ENCODE results near the gene PITPNC1.
"Not testable (repeated sequence)": the region's sequence is repeated elsewhere in the genome, so short reads cannot be mapped to it uniquely, and the experiment has no call there.

The PITPNC1 gene

DNA sequence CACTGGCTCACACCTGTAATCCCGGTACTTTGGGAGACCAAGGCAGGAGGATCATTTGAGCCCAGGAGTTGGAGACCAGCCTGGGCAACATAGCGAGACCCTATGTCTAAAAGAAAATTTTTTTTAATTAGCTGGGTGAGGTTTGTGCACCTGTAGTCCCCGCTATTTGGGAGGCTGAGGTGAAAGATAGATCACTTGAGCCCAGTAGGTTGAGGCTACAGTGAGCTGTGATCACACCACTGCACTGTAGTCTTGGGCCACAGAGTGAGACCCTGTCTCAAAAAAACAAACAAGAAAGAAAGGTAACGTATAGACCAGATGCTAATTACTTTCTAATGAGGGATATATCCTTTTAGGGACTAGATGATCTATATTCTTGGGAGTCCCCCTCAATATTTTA, 348.7 kb downstream of the PITPNC1 start:
- Histone ChIP-seq H4K20me1 (ENCODE audit: insufficient read depth, low read length) (no peaks in the 10 kb centered on the region), H3K27ac (ENCODE audit: low read length) (no peak overlapping the region)

DNA sequence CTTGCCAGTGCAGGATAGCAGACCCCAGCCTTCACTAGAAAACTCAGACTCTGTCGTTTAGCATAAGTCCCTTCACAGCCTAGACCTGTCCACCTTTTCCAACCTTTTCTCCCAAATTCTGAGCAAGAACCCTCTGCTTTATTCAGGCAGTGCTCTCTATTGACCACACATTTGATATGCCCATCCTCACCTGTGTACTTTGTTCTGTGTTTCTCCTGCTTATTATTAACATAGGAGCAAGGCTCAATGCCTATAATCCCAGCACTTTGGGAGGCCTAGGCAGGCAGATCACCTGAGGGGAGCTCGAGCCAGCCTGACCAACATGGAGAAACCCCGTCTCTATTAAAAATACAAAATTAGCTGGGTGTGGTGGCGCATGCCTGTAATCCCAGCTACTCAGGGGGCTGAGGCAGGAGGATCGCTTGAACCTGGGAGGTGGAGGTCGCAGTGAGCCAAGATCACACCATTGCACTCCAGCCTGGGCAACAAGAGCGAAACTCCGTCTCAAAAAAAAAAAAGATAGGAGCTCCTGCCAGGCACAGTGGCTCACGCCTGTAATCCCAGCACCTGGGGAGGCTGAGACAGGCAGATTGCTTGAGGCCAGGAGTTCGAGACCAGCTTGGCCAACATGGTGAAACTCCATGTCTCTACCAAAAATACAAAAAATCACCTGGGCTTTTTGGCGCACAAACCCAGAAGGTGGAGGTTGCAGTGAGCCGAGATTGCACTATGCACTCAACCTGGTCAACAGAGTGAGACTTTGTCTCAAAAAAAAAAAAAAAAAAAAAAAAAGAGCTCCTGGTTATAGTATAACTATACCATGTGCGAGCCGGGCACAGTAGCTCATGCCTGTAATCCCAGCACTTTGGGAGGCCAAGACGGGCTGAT, 350.3 kb downstream of the PITPNC1 start:
- not testable (repeated sequence) for H4K20me1 ChIP-seq (ENCODE audit: insufficient read depth, low read length); H3K4me2 ChIP-seq (ENCODE audit: low read depth, low read length); H3K4me3 ChIP-seq (ENCODE audit: low read length); H3K4me1 ChIP-seq (ENCODE audit: low read length); H3K27me3 ChIP-seq (replicated peaks; ENCODE audit: insufficient read depth, low read length); H3K9ac ChIP-seq (ENCODE audit: low read length); H3K9me3 ChIP-seq (replicated peaks; ENCODE audit: insufficient read depth, low read length); H2AFZ ChIP-seq (ENCODE audit: low read length); DNase-seq; H3K27ac ChIP-seq (ENCODE audit: low read length); H3F3A ChIP-seq (ENCODE audit: insufficient read depth, low read length); H3K9me2 ChIP-seq (replicated peaks; ENCODE audit: insufficient read depth, low read length)
- H3K36me3 ChIP-seq (replicated peaks; ENCODE audit: insufficient read depth, low read length): peaks cover 17% of the 10 kb centered on the region; the same call in 1 of the 2 replicates
- peaks cover 16% of the 10 kb centered on the region; the same call in 1 of the 2 replicates for H3K79me2 ChIP-seq (ENCODE audit: low read length)

More for the DNA sequence above, 348.7 kb downstream of the PITPNC1 start:
- H3K9ac ChIP-seq (ENCODE audit: low read length): no peak overlapping the region
- H3K4me3 ChIP-seq (ENCODE audit: low read length): no peak overlapping the region
- H3K9me3 ChIP-seq (replicated peaks; ENCODE audit: insufficient read depth, low read length): no peaks in the 10 kb centered on the region
- H3K4me1 ChIP-seq (ENCODE audit: low read length): no peaks in the 10 kb centered on the region
- no peak for DNase-seq
- no peaks in the 10 kb centered on the region for H3F3A ChIP-seq (ENCODE audit: insufficient read depth, low read length)
- peaks cover 31% of the 10 kb centered on the region for H3K36me3 ChIP-seq (replicated peaks; ENCODE audit: insufficient read depth, low read length)
- TF ChIP-seq EZH2phosphoT487 (IDR thresholded peaks at IDR 0.05; ENCODE audit: low read length): no peak
- TF ChIP-seq CTCF (IDR thresholded peaks at IDR 0.05; ENCODE audit: low read length): no peak
- TF ChIP-seq EZH2 (optimal IDR thresholded peaks at IDR 0.05; ENCODE audit: low read depth, low read length): no peak
- H2AFZ ChIP-seq (ENCODE audit: low read length): no peak overlapping the region
- H3K27me3 ChIP-seq (replicated peaks; ENCODE audit: insufficient read depth, low read length): no peaks in the 10 kb centered on the region
- no peaks in the 10 kb centered on the region for H3K9me2 ChIP-seq (replicated peaks; ENCODE audit: insufficient read depth, low read length)
- peaks cover 24% of the 10 kb centered on the region; the same call in 1 of the 2 replicates for H3K79me2 ChIP-seq (ENCODE audit: low read length)
- H3K4me2 ChIP-seq (ENCODE audit: low read depth, low read length): no peak overlapping the region

DNA sequence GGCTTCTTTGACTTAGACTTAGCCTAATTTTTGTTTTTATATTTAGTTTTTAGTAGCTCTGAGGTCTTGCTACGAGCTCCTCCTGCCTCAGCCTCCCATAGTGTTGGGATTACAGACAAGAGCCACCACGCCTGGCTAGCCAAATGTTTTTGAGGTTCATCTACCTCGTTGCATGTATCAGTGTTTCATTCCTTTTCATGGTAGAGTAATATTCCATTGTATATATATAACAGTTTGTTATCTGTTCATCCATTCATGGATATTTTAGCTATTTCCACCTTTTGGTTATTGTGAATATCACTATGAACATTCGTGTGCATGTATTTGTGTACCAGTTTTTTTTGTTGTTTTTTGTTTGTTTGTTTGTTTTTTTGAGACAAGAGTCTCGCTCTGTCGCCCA, 352.8 kb downstream of the PITPNC1 start:
- DNase-seq: no peak
- Histone ChIP-seq H2AFZ (ENCODE audit: low read length) (no peak overlapping the region), H3F3A (ENCODE audit: insufficient read depth, low read length) (no peaks in the 10 kb centered on the region), H3K4me1 (ENCODE audit: low read length) (no peaks in the 10 kb centered on the region), H3K79me2 (ENCODE audit: low read length) (peaks cover 28% of the 10 kb centered on the region), H3K4me3 (ENCODE audit: low read length) (no peak overlapping the region), H3K9ac (ENCODE audit: low read length) (no peak overlapping the region), H3K9me3 (replicated peaks; ENCODE audit: insufficient read depth, low read length) (no peaks in the 10 kb centered on the region), H3K36me3 (replicated peaks; ENCODE audit: insufficient read depth, low read length) (peaks cover 8% of the 10 kb centered on the region; the same call in 1 of the 2 replicates), H3K27me3 (replicated peaks; ENCODE audit: insufficient read depth, low read length) (no peaks in the 10 kb centered on the region), H4K20me1 (ENCODE audit: insufficient read depth, low read length) (no peaks in the 10 kb centered on the region), H3K9me2 (replicated peaks; ENCODE audit: insufficient read depth, low read length) (no peaks in the 10 kb centered on the region), H3K4me2 (ENCODE audit: low read depth, low read length) (no peak overlapping the region), H3K27ac (ENCODE audit: low read length) (no peak overlapping the region)
- TF ChIP-seq EZH2 (optimal IDR thresholded peaks at IDR 0.05; ENCODE audit: low read depth, low read length): no peak
- TF ChIP-seq CTCF (IDR thresholded peaks at IDR 0.05; ENCODE audit: low read length): no peak
- TF ChIP-seq EZH2phosphoT487 (IDR thresholded peaks at IDR 0.05; ENCODE audit: low read length): no peak

DNA sequence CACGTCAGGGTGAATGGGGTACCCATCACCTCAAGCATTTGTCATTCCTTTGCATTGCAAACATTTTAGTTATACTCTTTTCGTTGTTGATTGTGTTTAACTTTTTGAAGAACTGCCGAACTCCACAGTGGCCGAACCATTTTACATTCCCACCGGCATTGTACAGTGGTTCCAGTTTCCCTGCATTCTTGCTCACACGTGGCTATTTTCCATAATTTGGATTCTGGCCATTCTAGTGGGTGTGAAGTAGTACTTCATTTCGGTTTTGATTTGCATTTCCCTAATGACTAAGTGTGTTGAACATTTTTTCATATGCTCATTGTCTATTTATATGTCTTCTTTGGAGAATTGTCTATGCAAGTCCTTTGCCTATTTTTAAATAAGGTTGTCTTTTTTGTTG, 353.6 kb downstream of the PITPNC1 start:
- H3K4me1 ChIP-seq (ENCODE audit: low read length): no peaks in the 10 kb centered on the region
- H3K9me3 ChIP-seq (replicated peaks; ENCODE audit: insufficient read depth, low read length): no peaks in the 10 kb centered on the region
- H2AFZ ChIP-seq (ENCODE audit: low read length): no peak overlapping the region
- H3K27me3 ChIP-seq (replicated peaks; ENCODE audit: insufficient read depth, low read length): no peaks in the 10 kb centered on the region
- H3F3A ChIP-seq (ENCODE audit: insufficient read depth, low read length): no peaks in the 10 kb centered on the region
- DNase-seq: no peak
- H3K9ac ChIP-seq (ENCODE audit: low read length): no peak overlapping the region
- H3K4me2 ChIP-seq (ENCODE audit: low read depth, low read length): no peak overlapping the region
- no peak overlapping the region for H3K27ac ChIP-seq (ENCODE audit: low read length)
- no peak for TF ChIP-seq EZH2 (optimal IDR thresholded peaks at IDR 0.05; ENCODE audit: low read depth, low read length)
- TF ChIP-seq CTCF (IDR thresholded peaks at IDR 0.05; ENCODE audit: low read length): no peak
- TF ChIP-seq EZH2phosphoT487 (IDR thresholded peaks at IDR 0.05; ENCODE audit: low read length): no peak
- no peak overlapping the region for H3K4me3 ChIP-seq (ENCODE audit: low read length)
- H4K20me1 ChIP-seq (ENCODE audit: insufficient read depth, low read length): no peaks in the 10 kb centered on the region
- peaks cover 28% of the 10 kb centered on the region for H3K79me2 ChIP-seq (ENCODE audit: low read length)
- no peaks in the 10 kb centered on the region for H3K9me2 ChIP-seq (replicated peaks; ENCODE audit: insufficient read depth, low read length)
- H3K36me3 ChIP-seq (replicated peaks; ENCODE audit: insufficient read depth, low read length): peaks cover 8% of the 10 kb centered on the region; the same call in 1 of the 2 replicates
